ENCODE results near the gene TMEM52. TPM values are rescaled to one million over a fixed set of nuclear protein-coding genes. Genes with fewer than 3 reads are reported as not detected.

TMEM52 gene
- total and polyA plus RNA-seq, 9 of the 15 experiments (the other 6 are each of a cell fraction or from before 2014, with no cell fraction given): 0.37 to 22.5 (median 6.8) TPM

GRCh38 chr1:1906185-1907097, 12.6 kb downstream of the TMEM52 start (continued):
- TF ChIP-seq, protein P1, sequence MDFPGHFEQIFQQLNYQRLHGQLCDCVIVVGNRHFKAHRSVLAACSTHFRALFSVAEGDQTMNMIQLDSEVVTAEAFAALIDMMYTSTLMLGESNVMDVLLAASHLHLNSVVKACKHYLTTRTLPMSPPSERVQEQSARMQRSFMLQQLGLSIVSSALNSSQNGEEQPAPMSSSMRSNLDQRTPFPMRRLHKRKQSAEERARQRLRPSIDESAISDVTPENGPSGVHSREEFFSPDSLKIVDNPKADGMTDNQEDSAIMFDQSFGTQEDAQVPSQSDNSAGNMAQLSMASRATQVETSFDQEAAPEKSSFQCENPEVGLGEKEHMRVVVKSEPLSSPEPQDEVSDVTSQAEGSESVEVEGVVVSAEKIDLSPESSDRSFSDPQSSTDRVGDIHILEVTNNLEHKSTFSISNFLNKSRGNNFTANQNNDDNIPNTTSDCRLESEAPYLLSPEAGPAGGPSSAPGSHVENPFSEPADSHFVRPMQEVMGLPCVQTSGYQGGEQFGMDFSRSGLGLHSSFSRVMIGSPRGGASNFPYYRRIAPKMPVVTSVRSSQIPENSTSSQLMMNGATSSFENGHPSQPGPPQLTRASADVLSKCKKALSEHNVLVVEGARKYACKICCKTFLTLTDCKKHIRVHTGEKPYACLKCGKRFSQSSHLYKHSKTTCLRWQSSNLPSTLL (IDR thresholded peaks at IDR 0.05): no peak
- no peak for TF ChIP-seq GABPB2 (CRISPR knock-in tag; conservative IDR thresholded peaks at IDR 0.05)
- TF ChIP-seq HDAC6 (IDR thresholded peaks at IDR 0.05; ENCODE audit: low read depth, low read length): no peak
- no peak for TF ChIP-seq NUFIP1 (IDR thresholded peaks at IDR 0.05; ENCODE audit: partially characterized antibody)
- TF ChIP-seq MEF2A (IDR thresholded peaks at IDR 0.05; ENCODE audit: control insufficient read depth, low read depth, low read length): no peak
- no peak for TF ChIP-seq FOXJ3 (CRISPR knock-in tag; IDR thresholded peaks at IDR 0.05)
- no peak for TF ChIP-seq ZNF347 (CRISPR knock-in tag; IDR thresholded peaks at IDR 0.05; ENCODE audit: low read depth)
- peak in 1 of 2 experiments; percentile 83; a peak in 2 of 4 replicates for TF ChIP-seq MAZ (CRISPR knock-in tag; conservative IDR thresholded peaks at IDR 0.05 in 1 of 2, IDR thresholded peaks at IDR 0.05 in 1 of 2)
- TF ChIP-seq SLC30A9 (CRISPR knock-in tag; IDR thresholded peaks at IDR 0.05): no peak
- TF ChIP-seq HNRNPUL1 (IDR thresholded peaks at IDR 0.05; ENCODE audit: low read length): no peak
- TF ChIP-seq HNRNPLL (IDR thresholded peaks at IDR 0.05; ENCODE audit: low read depth, low read length, poor library complexity, severe bottlenecking): peak; percentile 16
- no peak for TF ChIP-seq SRSF1 (IDR thresholded peaks at IDR 0.05; ENCODE audit: low read depth, low read length)
- TF ChIP-seq FOSL1 (tag; conservative IDR thresholded peaks at IDR 0.05): no peak
- no peak for TF ChIP-seq ZNF780A (CRISPR knock-in tag; IDR thresholded peaks at IDR 0.05)
- peak; percentile 74; the same call in 1 of the 2 replicates for TF ChIP-seq ZBTB7A (IDR thresholded peaks at IDR 0.05; ENCODE audit: borderline replicate concordance, control insufficient read depth, low read depth, low read length)
- TF ChIP-seq PTRF (tag; IDR thresholded peaks at IDR 0.05): no peak
- TF ChIP-seq NCOA4 (IDR thresholded peaks at IDR 0.05; ENCODE audit: partially characterized antibody): no peak
- no peak for TF ChIP-seq TBP (optimal IDR thresholded peaks at IDR 0.05; ENCODE audit: low read depth, low read length)
- TF ChIP-seq ZNF583 (CRISPR knock-in tag; IDR thresholded peaks at IDR 0.05): no peak
- TF ChIP-seq, protein P2, sequence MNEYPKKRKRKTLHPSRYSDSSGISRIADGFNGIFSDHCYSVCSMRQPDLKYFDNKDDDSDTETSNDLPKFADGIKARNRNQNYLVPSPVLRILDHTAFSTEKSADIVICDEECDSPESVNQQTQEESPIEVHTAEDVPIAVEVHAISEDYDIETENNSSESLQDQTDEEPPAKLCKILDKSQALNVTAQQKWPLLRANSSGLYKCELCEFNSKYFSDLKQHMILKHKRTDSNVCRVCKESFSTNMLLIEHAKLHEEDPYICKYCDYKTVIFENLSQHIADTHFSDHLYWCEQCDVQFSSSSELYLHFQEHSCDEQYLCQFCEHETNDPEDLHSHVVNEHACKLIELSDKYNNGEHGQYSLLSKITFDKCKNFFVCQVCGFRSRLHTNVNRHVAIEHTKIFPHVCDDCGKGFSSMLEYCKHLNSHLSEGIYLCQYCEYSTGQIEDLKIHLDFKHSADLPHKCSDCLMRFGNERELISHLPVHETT (CRISPR knock-in tag; conservative IDR thresholded peaks at IDR 0.05 in 1 of 2, IDR thresholded peaks at IDR 0.05 in 1 of 2): no peak
- TF ChIP-seq ZNF77 (CRISPR knock-in tag; IDR thresholded peaks at IDR 0.05): no peak
- TF ChIP-seq MITF (IDR thresholded peaks at IDR 0.05): 0 out of 2 replicates have a peak, but pooled peaks have one; percentile 39

Data from K562 (cell line).